GM19025 (cell line): ENCODE results near the gene KIF12.
"Not testable (repeated sequence)": the region's sequence is repeated elsewhere in the genome, so short reads cannot be mapped to it uniquely, and the experiment has no call there.

Source experiments
- ATAC-seq: cut with Tn5 transposase; IDR thresholded peaks from one replicate; pipeline ENCODE4 v1.9.1; 2021; ENCODE audit warnings: mild to moderate bottlenecking, low read depth, moderate library complexity; ENCODE audit not compliant: unreplicated experiment

KIF12 gene

DNA sequence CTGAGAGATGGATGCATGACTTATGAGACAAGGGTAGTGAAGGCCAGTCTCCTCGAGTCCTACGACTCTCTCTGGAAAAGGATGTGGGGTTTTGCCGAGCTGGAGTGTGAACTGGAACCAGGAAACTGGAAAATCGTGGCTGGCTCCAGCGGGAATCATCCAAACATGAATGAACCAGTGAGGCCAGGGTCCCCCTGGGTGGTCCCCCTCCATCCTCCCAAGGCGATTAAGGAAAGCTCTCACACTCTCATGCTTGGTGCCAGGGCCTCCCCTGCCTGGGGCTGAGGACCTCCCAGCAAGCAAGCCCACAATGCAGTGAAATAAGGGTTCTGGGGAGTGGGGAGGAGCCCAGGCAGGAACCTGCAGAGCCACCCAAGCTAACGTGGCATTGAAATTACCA is 11.4 kb downstream of the KIF12 start:
- no peak for ATAC-seq

DNA sequence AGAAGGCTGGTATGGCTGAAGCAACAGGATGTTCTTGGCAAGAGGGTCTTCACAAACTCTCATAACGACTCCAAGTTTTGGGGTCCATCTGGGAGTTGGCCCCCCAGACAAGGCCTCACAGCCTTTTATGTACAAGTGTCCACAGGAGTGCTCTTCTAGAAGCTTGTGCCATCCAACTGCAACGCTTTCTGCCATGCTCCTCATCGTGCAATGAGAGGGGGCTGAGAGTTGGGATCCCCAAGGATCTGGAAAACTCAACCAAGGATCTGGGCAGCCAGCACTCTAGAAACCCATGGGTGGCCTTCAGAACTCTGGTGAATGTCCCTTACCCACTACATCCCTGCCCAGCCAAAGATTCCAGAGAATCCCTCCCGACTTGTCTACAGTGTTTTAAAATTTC is 12.5 kb downstream of the KIF12 start:
- no peak for ATAC-seq

GRCh38 chr9:114086009-114086408 is 13.1 kb downstream of the KIF12 start:
- ATAC-seq: no peak

DNA sequence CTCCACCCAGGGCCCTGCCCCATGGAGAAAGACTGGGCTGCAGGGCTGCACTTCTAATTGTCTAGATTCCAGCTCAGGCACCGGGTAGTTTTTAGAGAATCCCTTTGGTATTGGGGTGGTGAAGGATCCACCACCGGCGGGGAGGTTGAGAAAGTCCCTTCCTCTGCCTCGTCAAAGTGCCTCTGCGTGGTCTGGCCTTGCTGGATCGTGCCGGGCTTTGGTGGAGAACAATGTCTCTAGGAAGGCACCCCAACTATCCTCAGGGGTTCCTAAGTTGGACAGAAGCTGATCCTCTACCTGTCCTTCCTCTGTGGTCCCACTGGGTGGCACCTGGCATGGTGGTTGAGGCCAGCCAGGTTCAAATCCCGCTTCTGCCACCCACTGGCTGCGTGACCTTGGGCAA is 13.7 kb downstream of the KIF12 start:
- no peak for ATAC-seq

- ATAC-seq: no peak
Measured at GRCh38 chr9:114084282-114085073, 14.6 kb downstream of the KIF12 start.

DNA sequence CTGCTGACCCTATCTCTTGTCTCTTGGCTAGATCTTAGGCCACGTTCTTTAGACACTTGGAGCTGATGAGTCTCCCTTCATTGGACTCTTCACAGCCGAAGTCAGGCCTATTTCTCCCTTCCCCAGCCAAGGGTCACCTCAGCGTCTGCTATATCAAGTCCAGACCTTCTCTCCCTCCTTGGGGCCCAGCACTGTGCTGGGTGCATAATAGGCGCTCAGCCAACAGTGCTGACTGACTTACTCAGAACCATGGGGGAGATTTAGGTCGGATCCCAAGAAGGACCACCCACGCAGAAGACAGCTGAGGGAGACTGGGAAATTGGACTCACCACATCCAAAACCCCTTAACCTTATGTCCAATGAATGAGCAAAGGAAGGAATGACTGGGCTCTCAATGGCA is 15.4 kb downstream of the KIF12 start:
- ATAC-seq: no peak

- not testable (repeated sequence) for ATAC-seq
Measured at GRCh38 chr9:114082763-114083412, 16.2 kb downstream of the KIF12 start.

- peak; percentile 66 for ATAC-seq
Measured at GRCh38 chr9:114082017-114082762, 16.9 kb downstream of the KIF12 start.

DNA sequence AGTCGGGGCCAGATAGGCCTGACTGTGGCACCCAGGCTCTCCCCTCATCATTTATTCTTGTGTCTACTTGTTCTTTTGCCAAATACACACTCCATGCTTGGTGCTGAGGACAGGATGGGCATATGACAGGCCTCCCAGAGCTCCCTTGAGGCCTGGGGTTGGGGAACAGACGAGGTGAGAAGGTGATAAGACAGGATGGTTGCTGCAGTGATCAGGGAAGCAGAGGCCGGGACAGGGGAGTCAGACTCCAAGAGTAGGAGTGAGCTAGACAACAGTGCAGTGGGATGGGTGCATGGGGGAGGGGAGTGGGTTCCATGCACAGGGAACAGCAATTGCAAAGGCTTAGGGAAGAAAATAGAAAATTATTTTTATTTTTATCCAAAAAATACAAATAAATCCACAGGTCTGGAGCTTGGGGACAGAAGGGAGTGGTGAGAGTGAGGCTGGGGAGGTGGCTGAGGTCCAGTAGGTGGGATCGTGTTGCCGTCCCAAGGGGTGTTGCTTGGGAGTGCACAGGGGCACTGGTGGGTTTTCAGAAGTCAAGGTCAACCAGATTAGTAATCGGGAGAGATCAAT is 17.6 kb downstream of the KIF12 start:
- no peak for ATAC-seq

GRCh38 chr9:114080773-114081440 is 18.2 kb downstream of the KIF12 start:
- no peak for ATAC-seq

DNA sequence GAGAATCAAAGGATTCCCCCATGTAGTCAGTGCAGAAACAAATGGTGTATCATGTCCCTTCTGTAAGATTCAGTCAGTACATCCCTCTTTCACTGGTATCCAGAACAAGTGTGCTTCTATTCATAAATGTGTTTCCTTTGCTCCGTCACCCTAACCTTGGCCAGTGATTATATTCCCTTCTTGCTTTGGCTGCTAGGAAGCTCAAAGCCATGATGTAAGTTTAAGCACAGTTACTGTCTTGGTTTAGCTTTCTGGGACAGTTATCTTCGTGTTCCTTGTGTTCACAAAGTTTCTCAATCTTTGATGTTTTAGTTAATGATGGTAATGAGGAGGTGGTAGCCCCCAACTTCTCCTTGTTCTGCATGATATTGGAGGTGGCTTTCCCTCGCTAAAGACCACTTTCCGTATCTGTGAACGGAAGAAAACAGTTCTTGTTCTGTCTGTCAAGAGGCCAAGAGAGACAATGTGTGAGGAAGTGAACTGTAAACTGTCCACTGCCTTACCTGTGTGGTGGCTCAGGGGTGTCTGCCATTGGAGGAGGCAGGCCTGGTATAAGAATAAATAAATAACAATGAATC is 18.8 kb downstream of the KIF12 start:
- ATAC-seq: no peak

DNA sequence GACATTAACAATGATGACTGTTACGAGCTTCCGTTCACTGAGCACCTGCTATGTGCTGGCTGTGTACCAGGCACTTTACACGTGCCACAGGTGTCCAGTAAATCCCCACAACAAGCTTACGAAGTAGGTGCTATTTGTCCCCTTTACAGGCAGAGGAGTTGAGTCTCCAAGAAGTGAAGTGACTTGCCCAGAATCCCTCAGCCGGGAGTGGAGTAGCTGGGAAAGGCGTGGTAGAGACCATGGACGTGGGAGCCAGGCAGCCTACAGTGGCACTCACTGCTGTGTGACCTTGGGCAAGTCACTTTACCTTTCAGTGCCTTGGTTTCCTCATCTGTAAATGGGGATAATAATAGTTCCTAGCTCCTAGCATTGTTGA is 20.3 kb downstream of the KIF12 start:
- ATAC-seq: no peak

- ATAC-seq: no peak
Measured at GRCh38 chr9:114078021-114078780, 20.9 kb downstream of the KIF12 start, which contains the start of gene AMBP. Gene AMBP, minus strand, starts transcription at chr9:114078300. Its CDS starts 91 bp downstream, at chr9:114078209.

DNA sequence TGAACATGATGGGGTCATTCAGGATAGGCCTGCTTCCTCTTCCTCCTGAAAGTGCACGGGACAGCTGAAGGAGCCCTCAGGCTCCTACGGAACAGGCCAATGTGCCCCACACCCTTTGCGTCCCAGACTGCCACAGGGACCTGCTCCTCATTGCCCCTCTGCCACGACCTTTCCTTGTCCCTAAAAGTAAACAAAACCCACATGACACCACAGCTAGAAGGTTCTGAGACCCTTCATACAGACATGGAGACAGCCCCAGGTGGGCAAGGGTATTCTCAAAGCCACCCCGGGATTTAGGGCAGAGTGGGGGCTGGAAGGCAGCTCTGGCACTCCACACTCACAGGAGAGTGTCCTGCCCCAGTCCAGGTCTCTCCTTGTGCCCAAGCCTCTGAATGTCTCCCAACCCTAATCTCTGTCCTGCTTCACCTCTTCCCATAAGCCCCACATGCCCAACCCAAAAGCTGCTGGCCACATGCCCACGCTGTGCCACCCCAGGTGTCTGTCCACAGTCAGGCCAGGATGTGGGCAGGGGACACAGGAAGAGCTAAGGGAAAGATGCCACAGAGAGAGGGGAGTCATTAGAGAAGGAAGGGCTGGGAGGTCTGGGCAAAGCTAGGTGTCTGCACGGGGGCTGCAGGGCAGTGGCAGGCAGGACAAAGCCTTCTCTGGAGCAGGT is 21.8 kb downstream of the KIF12 start:
- no peak for ATAC-seq

DNA sequence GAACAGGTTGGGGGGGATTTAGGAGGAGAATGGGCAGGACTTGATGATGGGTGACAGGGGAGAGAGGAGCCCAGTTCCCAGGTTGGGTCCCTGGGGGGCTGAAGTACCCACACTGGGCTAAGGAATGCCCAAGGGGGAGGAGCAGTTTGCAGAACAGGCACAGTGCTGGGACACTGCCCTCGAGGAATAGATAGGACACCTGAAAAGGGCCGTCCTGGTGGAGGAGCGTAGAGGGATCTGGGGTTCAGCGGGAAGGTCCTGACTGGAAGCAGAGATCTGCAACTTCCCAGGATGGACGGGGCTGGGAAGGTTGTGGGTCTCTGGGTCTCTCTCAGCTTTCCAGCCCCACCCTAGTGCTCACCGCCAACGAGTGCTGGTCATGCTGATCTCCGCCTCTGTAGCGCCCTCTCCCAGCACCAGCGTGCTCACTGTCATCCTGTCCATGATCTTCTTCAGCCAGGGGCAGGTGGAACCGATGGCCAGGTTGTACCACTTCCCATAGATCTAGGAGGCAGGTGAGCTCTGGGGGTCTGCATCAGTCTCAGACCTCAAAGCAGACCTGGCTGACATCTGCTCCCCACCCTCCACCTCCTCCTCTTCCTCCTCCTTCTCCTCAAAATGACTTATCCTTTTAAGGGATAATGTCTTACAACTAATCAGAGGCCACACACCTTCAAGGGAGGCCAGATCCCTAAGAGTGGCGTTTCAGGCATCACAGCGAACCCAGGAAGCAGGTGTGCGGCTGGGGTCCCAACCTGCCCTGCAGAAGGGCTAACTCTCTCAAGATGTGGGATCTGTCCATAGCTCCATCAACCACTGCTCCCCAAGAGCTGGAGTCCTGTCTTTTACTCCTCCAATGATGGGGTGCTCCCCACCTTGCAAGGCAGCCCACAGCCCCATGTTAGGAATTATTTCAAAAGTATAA is 22.6 kb downstream of the KIF12 start:
- ATAC-seq: no peak

DNA sequence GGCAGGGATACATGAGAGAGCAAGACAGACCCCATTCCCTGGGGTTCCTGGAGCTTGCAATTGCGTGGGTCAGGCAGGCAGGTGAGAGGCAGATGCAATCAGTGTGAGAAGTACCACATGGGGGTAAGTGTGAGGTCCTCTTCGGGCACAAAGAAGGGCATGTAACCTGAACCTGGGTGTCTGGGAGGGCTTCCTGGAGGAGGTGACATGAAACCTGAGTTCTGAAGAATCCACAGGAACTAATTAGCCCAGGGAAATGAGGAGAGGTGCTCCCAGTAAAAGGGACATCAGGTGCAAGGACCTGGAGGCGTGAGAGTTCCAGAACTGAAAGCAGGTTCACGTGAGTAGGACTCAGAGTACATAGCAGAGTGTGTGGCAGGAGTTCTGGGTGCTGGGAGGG is 23.5 kb downstream of the KIF12 start:
- no peak for ATAC-seq

DNA sequence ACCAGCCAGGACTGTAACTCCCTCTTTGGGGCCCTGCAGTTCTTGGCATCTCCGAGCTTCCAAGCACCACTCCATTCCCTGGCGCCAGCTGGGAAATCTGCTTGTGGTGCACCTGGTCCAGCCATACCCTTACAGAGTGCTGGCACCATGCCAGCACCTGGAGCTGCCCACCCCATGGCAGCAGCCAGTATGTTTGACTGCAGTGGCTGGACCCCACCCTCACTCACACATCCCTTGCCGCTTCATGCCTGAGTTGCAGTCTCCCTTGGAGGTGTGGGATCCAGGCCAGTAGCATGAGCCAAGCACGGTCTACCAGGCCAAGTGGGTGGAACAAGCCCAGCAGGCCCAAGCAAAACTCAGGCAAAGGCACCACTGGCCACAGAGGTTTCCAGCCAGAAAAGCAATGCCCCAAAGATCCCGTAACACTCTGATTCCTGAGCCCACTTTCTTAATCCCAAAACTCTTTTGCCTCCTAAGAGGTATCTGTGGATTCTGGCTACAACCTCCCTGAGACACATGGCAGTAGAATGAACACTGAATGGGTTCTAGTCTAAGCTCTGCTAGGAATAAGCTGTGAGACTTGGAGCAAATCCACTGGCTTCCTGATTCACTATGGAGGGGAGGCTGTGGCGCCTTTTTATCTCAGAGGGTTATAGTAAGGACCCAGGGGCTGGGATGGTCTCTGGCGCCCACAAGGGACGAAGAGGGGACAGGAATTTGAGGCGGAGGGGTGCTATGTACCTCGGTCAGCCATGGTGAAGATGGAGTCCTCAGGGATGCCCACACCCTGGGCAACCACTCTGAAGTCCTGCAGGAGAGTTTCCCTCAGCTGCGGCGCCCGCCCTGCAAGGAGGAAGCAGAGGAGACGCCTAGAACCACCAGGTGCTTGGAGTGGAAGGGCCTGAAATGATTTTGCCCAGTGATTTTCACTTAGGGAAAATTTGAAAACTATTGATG is 26.6 kb downstream of the KIF12 start:
- ATAC-seq: no peak
